B cell (primary cell): Measurements from ENCODE around the gene RXFP2. TPM values are rescaled to one million over a fixed set of nuclear protein-coding genes. Genes with fewer than 3 reads are reported as not detected.

Experiments
- ATAC-seq: fragments of 200-7000 bp; cut with Tn5 transposase; one replicate; pipeline ENCODE4 v1.10.0; 2021; ENCODE audit warnings: low read depth, mild to moderate bottlenecking, moderate number of reproducible peaks, moderate library complexity
- CTCF ChIA-PET: fragments of 350-600 bp; sonication (Branson Sonifier 250); formaldehyde crosslinking; loops from one replicate; lab custom pipeline; 2021; ENCODE audit warnings: antibody characterized with exemption, inconsistent platforms; lab: Charles Lee
- POLR2A ChIA-PET: fragments of 350-600 bp; sonication (Branson Sonifier 250); formaldehyde crosslinking; loops from one replicate; lab custom pipeline; 2021; ENCODE audit warnings: antibody characterized with exemption; lab: Charles Lee
- DNase-seq: peaks from one replicate; pipeline ENCODE4 v3.0.0; 2013
- H2AFZ ChIP-seq: 2 replicates; pipeline ENCODE4 v1.6.1; 2012; ENCODE audit warnings: mild to moderate bottlenecking, low read depth, low read length; ENCODE audit not compliant: insufficient read depth, poor library complexity, severe bottlenecking
- H3K27ac ChIP-seq, 2 donors: 1 replicate in 1 of 2; 2 replicates in 1 of 2; pipeline ENCODE4 v1.5.1; 2012 to 2013; ENCODE audit warnings: low read length in 2 of 2, mild to moderate bottlenecking in 2 of 2, moderate library complexity in 1 of 2
- H3K27me3 ChIP-seq, 4 experiments: fragments of 200-600 bp in 1 of 4; sonication (generic) in 1 of 4; replicated peaks in 1 of 4; 1 replicate in 2 of 4; 2 replicates in 2 of 4; pipeline versions ENCODE4 v1.6.1 to v1.7.0; 2013 to 2016; ENCODE audit warnings: low read length in 3 of 4, mild to moderate bottlenecking in 2 of 4, mixed read lengths in 1 of 4, moderate library complexity in 1 of 4; ENCODE audit not compliant: insufficient read depth in 4 of 4, control insufficient read depth in 3 of 4; ENCODE audit errors: control extremely low read depth in 1 of 4
- H3K36me3 ChIP-seq, 2 experiments: replicated peaks in 1 of 2; 1 replicate in 1 of 2; 2 replicates in 1 of 2; pipeline versions ENCODE4 v1.6.1 to v1.7.1; 2013; ENCODE audit warnings: low read length in 1 of 2; ENCODE audit not compliant: insufficient read depth in 2 of 2, control insufficient read depth in 1 of 2; ENCODE audit errors: control extremely low read depth in 1 of 2, extremely low read depth in 1 of 2
- H3K4me1 ChIP-seq, 2 donors: fragments of 200-600 bp in 1 of 2; sonication (generic) in 1 of 2; 1 replicate in 1 of 2; 2 replicates in 1 of 2; pipeline versions ENCODE4 v1.5.1 to v1.6.1; 2013 to 2017; ENCODE audit warnings: low read length in 2 of 2; ENCODE audit not compliant: control insufficient read depth in 2 of 2, insufficient read depth in 2 of 2
- H3K4me2 ChIP-seq: replicated peaks from 2 replicates; pipeline ENCODE3; 2012; ENCODE audit warnings: mild to moderate bottlenecking, low read depth, low read length; ENCODE audit not compliant: poor library complexity, severe bottlenecking
- H3K4me3 ChIP-seq, 5 experiments: fragments of 200-600 bp in 1 of 5; sonication (generic) in 1 of 5; 1 replicate in 3 of 5; 2 replicates in 2 of 5; pipeline versions ENCODE4 v1.5.1 to v1.7.0; 2011 to 2016; ENCODE audit warnings: low read length in 4 of 5, mild to moderate bottlenecking in 4 of 5, low read depth in 2 of 5, control low read depth in 1 of 5, moderate library complexity in 1 of 5; ENCODE audit not compliant: insufficient read depth in 1 of 5; ENCODE audit errors: control extremely low read depth in 1 of 5, extremely low read depth in 1 of 5
- H3K79me2 ChIP-seq: fragments of 200-600 bp; sonication (generic); one replicate; pipeline ENCODE4 v1.6.0; 2016; ENCODE audit warnings: low read length; ENCODE audit not compliant: control insufficient read depth, insufficient read depth
- H3K9ac ChIP-seq: fragments of 200-600 bp; sonication (generic); 2 replicates; pipeline ENCODE4 v1.6.1; 2017; ENCODE audit warnings: mild to moderate bottlenecking, low read length, moderate library complexity
- H3K9me3 ChIP-seq, 3 donors: one replicate each; pipeline versions ENCODE4 v1.6.1 to v1.7.1; 2013; ENCODE audit warnings: low read length in 2 of 3; ENCODE audit not compliant: control insufficient read depth in 2 of 3, insufficient read depth in 1 of 3; ENCODE audit errors: control extremely low read depth in 1 of 3
- H4K20me1 ChIP-seq: 2 replicates; pipeline ENCODE4 v1.6.0; 2012; ENCODE audit warnings: mild to moderate bottlenecking, low read length; ENCODE audit not compliant: insufficient read depth, control insufficient read depth, poor library complexity, severe bottlenecking
- H3K27ac Mint-ChIP-seq: one replicate; pipeline ENCODE4 v1.8.0; 2021; ENCODE audit warnings: mixed read lengths
- H3K27me3 Mint-ChIP-seq: one replicate; pipeline ENCODE4 v1.8.0; 2021; ENCODE audit warnings: mixed read lengths
- H3K4me1 Mint-ChIP-seq: one replicate; pipeline ENCODE4 v1.8.0; 2021; ENCODE audit warnings: mixed read lengths
- H3K4me3 Mint-ChIP-seq: one replicate; pipeline ENCODE4 v1.8.0; 2021; ENCODE audit warnings: mixed read lengths
- H3K9me3 Mint-ChIP-seq: one replicate; pipeline ENCODE4 v1.8.0; 2022; ENCODE audit warnings: mixed read lengths; ENCODE audit not compliant: insufficient read depth
- EZH2 ChIP-seq: IDR thresholded peaks from 2 replicates; pipeline ENCODE4 v1.6.1; 2012; ENCODE audit warnings: borderline replicate concordance, low read depth, mild to moderate bottlenecking, moderate library complexity, low read length; ENCODE audit not compliant: insufficient read depth, poor library complexity, severe bottlenecking
- WGBS: methylation state at CpG from one replicate; pipeline ENCODE4 v1.1.5; 2013; ENCODE audit warnings: missing lambda C conversion rate; ENCODE audit not compliant: insufficient coverage; 5-methylcytosine and 5-hydroxymethylcytosine counted together
- intact Hi-C: fragments of 100-400 bp; cut with micrococcal nuclease; formaldehyde crosslinking; loops from one replicate; pipeline ENCODE4 v1.10.0; 2022
- polyA plus RNA-seq: library from polyadenylated mRNA; depleted of rRNA; stranded (reverse); fragments of >200 nt; gene quantifications from 2 replicates; pipeline ENCODE4 v1.2.3, GENCODE V29; 2012
- total RNA-seq, 2 donors: library from RNA; stranded (reverse); fragments of 120-200 nt in 1 of 2; gene quantifications; 1 replicate in 1 of 2; 2 replicates in 1 of 2; pipeline versions ENCODE4 v1.2.3 to v1.2.4, GENCODE V29; 2013 to 2022
- TF ChIP-seq, protein P1 (sequence below): fragments of 200-600 bp; IDR thresholded peaks from one replicate; pipeline ENCODE4 v1.8.0; 2022; ENCODE audit warnings: antibody characterized with exemption, mild to moderate bottlenecking

RXFP2 gene
- total and polyA plus RNA-seq, 2 donors (not counting 1 experiment from before 2014, with no cell fraction given) = not detected

DNA sequence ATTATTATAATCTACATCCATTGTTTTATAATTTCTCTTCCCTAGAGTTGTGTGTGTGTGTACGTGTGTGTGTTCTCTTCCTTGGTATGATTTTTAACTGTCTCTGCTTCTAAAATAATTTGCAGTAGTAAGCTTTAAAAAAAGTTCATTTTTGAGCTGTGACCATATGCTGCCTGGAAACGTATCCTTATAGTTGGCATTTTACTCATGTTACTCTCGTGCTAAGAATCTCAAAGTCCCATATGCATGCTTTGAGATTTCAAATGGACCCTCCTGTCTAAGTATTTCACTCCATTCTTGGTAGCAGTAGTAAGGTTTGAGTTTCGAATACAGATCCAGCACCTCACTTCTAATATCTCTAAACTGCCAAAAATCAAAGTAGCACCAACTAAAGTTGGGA lies 109.9 kb downstream of the RXFP2 start:
- H3K9ac ChIP-seq = no peak overlapping the region
- CTCF ChIA-PET = no interaction called here
- peaks cover 8 to 11% of the 10 kb centered on the region in 2 donors for H3K4me1 ChIP-seq
- no peaks in the 10 kb centered on the region for H3K9me3 Mint-ChIP-seq
- H2AFZ ChIP-seq = no peak overlapping the region
- no peaks in the 10 kb centered on the region for H3K79me2 ChIP-seq
- no peaks in the 10 kb centered on the region for H3K9me3 ChIP-seq
- no peak overlapping the region for H3K27ac Mint-ChIP-seq
- intact Hi-C loops = loop anchor here (10.0 kb wide), 2 partner anchors 466 to 686 kb away; partner anchors contain the start of genes BRCA2, N4BP2L2 and ZAR1L
- H3K27me3 Mint-ChIP-seq = peaks cover 38% of the 10 kb centered on the region
- peaks cover 0 to 12% (median 4%) of the 10 kb centered on the region in 4 experiments for H3K27me3 ChIP-seq
- no peak overlapping the region for H3K4me3 ChIP-seq
- DNase-seq (no peak), ATAC-seq (no peak)
- H3K4me2 ChIP-seq = no peak overlapping the region
- POLR2A ChIA-PET = no interaction called here
- H4K20me1 ChIP-seq = no peaks in the 10 kb centered on the region
- H3K4me3 Mint-ChIP-seq = no peak overlapping the region
- no CpG with 5 or more reads among the region's 4 CpGs for WGBS
- no peak overlapping the region for H3K27ac ChIP-seq
- no peak for TF ChIP-seq EZH2
- TF ChIP-seq, protein P1, sequence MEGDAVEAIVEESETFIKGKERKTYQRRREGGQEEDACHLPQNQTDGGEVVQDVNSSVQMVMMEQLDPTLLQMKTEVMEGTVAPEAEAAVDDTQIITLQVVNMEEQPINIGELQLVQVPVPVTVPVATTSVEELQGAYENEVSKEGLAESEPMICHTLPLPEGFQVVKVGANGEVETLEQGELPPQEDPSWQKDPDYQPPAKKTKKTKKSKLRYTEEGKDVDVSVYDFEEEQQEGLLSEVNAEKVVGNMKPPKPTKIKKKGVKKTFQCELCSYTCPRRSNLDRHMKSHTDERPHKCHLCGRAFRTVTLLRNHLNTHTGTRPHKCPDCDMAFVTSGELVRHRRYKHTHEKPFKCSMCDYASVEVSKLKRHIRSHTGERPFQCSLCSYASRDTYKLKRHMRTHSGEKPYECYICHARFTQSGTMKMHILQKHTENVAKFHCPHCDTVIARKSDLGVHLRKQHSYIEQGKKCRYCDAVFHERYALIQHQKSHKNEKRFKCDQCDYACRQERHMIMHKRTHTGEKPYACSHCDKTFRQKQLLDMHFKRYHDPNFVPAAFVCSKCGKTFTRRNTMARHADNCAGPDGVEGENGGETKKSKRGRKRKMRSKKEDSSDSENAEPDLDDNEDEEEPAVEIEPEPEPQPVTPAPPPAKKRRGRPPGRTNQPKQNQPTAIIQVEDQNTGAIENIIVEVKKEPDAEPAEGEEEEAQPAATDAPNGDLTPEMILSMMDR = no peak
- no peaks in the 10 kb centered on the region for H3K36me3 ChIP-seq
- H3K4me1 Mint-ChIP-seq = peaks cover 19% of the 10 kb centered on the region

DNA sequence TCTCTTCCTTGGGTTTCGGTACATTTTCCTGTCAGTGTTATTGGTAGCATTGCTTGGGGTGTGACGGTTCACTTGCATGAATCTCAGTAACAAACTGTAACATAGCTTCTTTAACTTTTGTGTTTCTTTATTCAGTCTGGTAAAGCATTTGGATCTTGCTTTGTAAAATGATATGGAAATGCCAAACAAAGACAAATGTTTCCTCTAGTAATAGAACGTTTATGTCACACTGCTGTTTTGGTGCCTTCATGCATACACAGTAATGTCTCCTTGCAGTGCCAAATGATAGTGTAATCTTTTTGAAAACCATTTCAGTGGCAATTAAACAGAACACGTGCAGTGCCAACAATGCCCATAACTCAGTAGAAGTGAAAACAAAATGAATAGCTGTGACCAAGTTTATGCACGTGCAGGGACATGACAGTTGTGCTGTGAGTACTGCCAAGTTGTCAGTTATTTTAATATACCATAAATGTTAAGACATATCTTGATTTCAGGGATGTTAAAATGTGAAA lies 110.8 kb downstream of the RXFP2 start:
- peaks cover 15% of the 10 kb centered on the region for H3K4me1 Mint-ChIP-seq
- H3K4me3 ChIP-seq = no peak overlapping the region
- H3K4me2 ChIP-seq = no peak overlapping the region
- ChIA-PET POLR2A (no interaction called here), CTCF (no interaction called here)
- no peaks in the 10 kb centered on the region for H3K79me2 ChIP-seq
- ATAC-seq = no peak
- H3K27ac Mint-ChIP-seq = no peak overlapping the region
- no peak for TF ChIP-seq EZH2
- TF ChIP-seq, protein P1 = no peak
- DNase-seq = no peak
- H3K36me3 ChIP-seq = no peaks in the 10 kb centered on the region
- no peaks in the 10 kb centered on the region for H3K9me3 ChIP-seq
- peaks cover 0 to 5% (median 2%) of the 10 kb centered on the region in 4 experiments for H3K27me3 ChIP-seq
- no peaks in the 10 kb centered on the region for H3K9me3 Mint-ChIP-seq
- peaks cover 8 to 11% of the 10 kb centered on the region in 2 donors for H3K4me1 ChIP-seq
- H2AFZ ChIP-seq = no peak overlapping the region
- WGBS = 75% methylated on average over 1 of the region's 5 CpGs
- H3K27me3 Mint-ChIP-seq = peaks cover 31% of the 10 kb centered on the region
- H4K20me1 ChIP-seq = no peaks in the 10 kb centered on the region
- intact Hi-C loops = no loop called here
- H3K9ac ChIP-seq = no peak overlapping the region
- no peak overlapping the region for H3K4me3 Mint-ChIP-seq
- no peak overlapping the region for H3K27ac ChIP-seq
